DND-41 (cell line): ENCODE results near the gene CAPN3.

Experiments
- CTCF ChIP-seq: IDR thresholded peaks from 2 replicates; pipeline ENCODE4 v1.5.1; 2012; ENCODE audit warnings: borderline replicate concordance, low read length, moderate library complexity, mild to moderate bottlenecking; ENCODE audit not compliant: poor library complexity, severe bottlenecking; ENCODE audit errors: extremely low read depth
- EZH2 ChIP-seq: IDR thresholded peaks from 3 replicates; pipeline ENCODE4 v1.6.1; 2012; ENCODE audit warnings: borderline replicate concordance, low read depth, mild to moderate bottlenecking, moderate library complexity, low read length, inconsistent platforms; ENCODE audit not compliant: severe bottlenecking

- TF ChIP-seq CTCF (no peak), EZH2 (no peak)
Observed at GRCh38 chr15:42315521-42315920, 43.8 kb upstream of the CAPN3 start.
